ENCODE data around the gene NSUN4.
"Not testable (repeated sequence)": the region's sequence is repeated elsewhere in the genome, so short reads cannot be mapped to it uniquely, and the experiment has no call there.

Gene NSUN4

GRCh38 chr1:46329807-46330206 lies 10.8 kb upstream of the NSUN4 start:
- not testable (repeated sequence) for DNase-seq

- DNase-seq = not testable (repeated sequence)
Measured at GRCh38 chr1:46330381-46330780, 10.2 kb upstream of the NSUN4 start.

- not testable (repeated sequence) for DNase-seq
Measured at GRCh38 chr1:46331786-46332540, 8.6 kb upstream of the NSUN4 start.

GRCh38 chr1:46333300-46334029 lies 7.1 kb upstream of the NSUN4 start:
- no peak for DNase-seq

- DNase-seq = no peak
Measured at GRCh38 chr1:46334030-46334384, 6.6 kb upstream of the NSUN4 start.

GRCh38 chr1:46335081-46335480 lies 5.5 kb upstream of the NSUN4 start:
- no peak for DNase-seq

- not testable (repeated sequence) for DNase-seq
Measured at GRCh38 chr1:46337409-46337808, 3.2 kb upstream of the NSUN4 start.

GRCh38 chr1:46341222-46342083 lies 846 bp downstream of the NSUN4 start:
- no peak for DNase-seq

- DNase-seq = no peak
Measured at GRCh38 chr1:46342084-46342656, 1.6 kb downstream of the NSUN4 start.

GRCh38 chr1:46342677-46343350 lies 2.2 kb downstream of the NSUN4 start:
- no peak for DNase-seq

GRCh38 chr1:46343351-46343695 lies 2.7 kb downstream of the NSUN4 start:
- DNase-seq = no peak

GRCh38 chr1:46343705-46344104 lies 3.1 kb downstream of the NSUN4 start:
- DNase-seq = no peak

GRCh38 chr1:46344481-46344880 lies 3.9 kb downstream of the NSUN4 start:
- no peak for DNase-seq

GRCh38 chr1:46345281-46345680 lies 4.7 kb downstream of the NSUN4 start:
- DNase-seq = no peak

GRCh38 chr1:46352363-46352762 lies 11.8 kb downstream of the NSUN4 start:
- no peak for DNase-seq

GRCh38 chr1:46355920-46356319 lies 15.3 kb downstream of the NSUN4 start:
- not testable (repeated sequence) for DNase-seq

- DNase-seq = no peak
Measured at GRCh38 chr1:46362158-46362557, 21.6 kb downstream of the NSUN4 start.

- no peak for DNase-seq
Measured at GRCh38 chr1:46363121-46363520, 22.5 kb downstream of the NSUN4 start.

GRCh38 chr1:46364612-46365011 lies 24.0 kb downstream of the NSUN4 start:
- DNase-seq = no peak

- not testable (repeated sequence) for DNase-seq
Measured at GRCh38 chr1:46365796-46366195, 25.2 kb downstream of the NSUN4 start.

- no peak for DNase-seq
Measured at GRCh38 chr1:46367072-46367471, 26.5 kb downstream of the NSUN4 start.

GRCh38 chr1:46367701-46368100 lies 27.1 kb downstream of the NSUN4 start:
- not testable (repeated sequence) for DNase-seq

GRCh38 chr1:46368791-46369190 lies 28.2 kb downstream of the NSUN4 start:
- no peak for DNase-seq

Measured in NCI-H2107 (cell line).